Liver (tissue), 3 donors: Measurements from ENCODE around the gene KRT27.

ENCODE experiments used
- CTCF ChIP-seq: fragments of 150-350 bp; IDR thresholded peaks from 2 replicates; pipeline ENCODE4 v1.5.1; 2017; ENCODE audit warnings: improper control_type of control experiment, low read depth, low read length; ENCODE audit not compliant: missing input control
- MAX ChIP-seq: IDR thresholded peaks from 2 replicates; pipeline ENCODE4 v1.6.1; 2016; ENCODE audit warnings: antibody characterized with exemption
- REST ChIP-seq: IDR thresholded peaks from 2 replicates; pipeline ENCODE4 v1.6.1; 2016; ENCODE audit warnings: antibody characterized with exemption, mild to moderate bottlenecking
- TAF1 ChIP-seq: conservative IDR thresholded peaks from 2 replicates; pipeline ENCODE4 v1.6.1; 2016; ENCODE audit warnings: antibody characterized with exemption, mild to moderate bottlenecking
- donor health status: healthy.
- donor health status: healthy.

GRCh38 chr17:40726919-40727318 lies 55.4 kb downstream of the KRT27 start:
- TF ChIP-seq CTCF: peak; percentile 55
- TF ChIP-seq MAX: no peak
- TF ChIP-seq REST: no peak
- no peak for TF ChIP-seq TAF1
